ENCODE results near the gene RPS6KA5. TPM values are rescaled to one million over a fixed set of nuclear protein-coding genes. Genes with fewer than 3 reads are reported as not detected.
"Not testable (repeated sequence)": the region's sequence is repeated elsewhere in the genome, so short reads cannot be mapped to it uniquely, and the experiment has no call there.

Gene RPS6KA5
- total RNA-seq, result 8.0 TPM
- long read RNA-seq, full-length matches to known transcripts, result 15 of 20 reads
- long read RNA-seq, partial matches to known transcripts, result 1 of 20 reads
- long read RNA-seq, other reads (novel, unspliced or antisense), result 4 of 20 reads

- H3K36me3 ChIP-seq, result no peaks in the 10 kb centered on the region
- H3K4me1 ChIP-seq, result peaks cover 18% of the 10 kb centered on the region
- H3K27ac ChIP-seq, result peak within 1 kb of the TSS; percentile 98
- ATAC-seq (peak; percentile 96), DNase-seq (peak; percentile 100)
- H3K9me3 ChIP-seq, result no peaks in the 10 kb centered on the region
- intact Hi-C loops (cut with DNase I), result no loop called here
- TF ChIP-seq, protein P1, sequence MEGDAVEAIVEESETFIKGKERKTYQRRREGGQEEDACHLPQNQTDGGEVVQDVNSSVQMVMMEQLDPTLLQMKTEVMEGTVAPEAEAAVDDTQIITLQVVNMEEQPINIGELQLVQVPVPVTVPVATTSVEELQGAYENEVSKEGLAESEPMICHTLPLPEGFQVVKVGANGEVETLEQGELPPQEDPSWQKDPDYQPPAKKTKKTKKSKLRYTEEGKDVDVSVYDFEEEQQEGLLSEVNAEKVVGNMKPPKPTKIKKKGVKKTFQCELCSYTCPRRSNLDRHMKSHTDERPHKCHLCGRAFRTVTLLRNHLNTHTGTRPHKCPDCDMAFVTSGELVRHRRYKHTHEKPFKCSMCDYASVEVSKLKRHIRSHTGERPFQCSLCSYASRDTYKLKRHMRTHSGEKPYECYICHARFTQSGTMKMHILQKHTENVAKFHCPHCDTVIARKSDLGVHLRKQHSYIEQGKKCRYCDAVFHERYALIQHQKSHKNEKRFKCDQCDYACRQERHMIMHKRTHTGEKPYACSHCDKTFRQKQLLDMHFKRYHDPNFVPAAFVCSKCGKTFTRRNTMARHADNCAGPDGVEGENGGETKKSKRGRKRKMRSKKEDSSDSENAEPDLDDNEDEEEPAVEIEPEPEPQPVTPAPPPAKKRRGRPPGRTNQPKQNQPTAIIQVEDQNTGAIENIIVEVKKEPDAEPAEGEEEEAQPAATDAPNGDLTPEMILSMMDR (IDR thresholded peaks at IDR 0.05), result peak; percentile 10
- H3K4me3 ChIP-seq, result peak within 1 kb of the TSS; percentile 85
- no peaks in the 10 kb centered on the region for H3K27me3 ChIP-seq
These were observed at the start of gene RPS6KA5 for GRCh38 chr14:91060351-91061055. Gene RPS6KA5, minus strand, starts transcription at chr14:91060641. Its CDS starts 207 bp downstream, at chr14:91060434.

DNA sequence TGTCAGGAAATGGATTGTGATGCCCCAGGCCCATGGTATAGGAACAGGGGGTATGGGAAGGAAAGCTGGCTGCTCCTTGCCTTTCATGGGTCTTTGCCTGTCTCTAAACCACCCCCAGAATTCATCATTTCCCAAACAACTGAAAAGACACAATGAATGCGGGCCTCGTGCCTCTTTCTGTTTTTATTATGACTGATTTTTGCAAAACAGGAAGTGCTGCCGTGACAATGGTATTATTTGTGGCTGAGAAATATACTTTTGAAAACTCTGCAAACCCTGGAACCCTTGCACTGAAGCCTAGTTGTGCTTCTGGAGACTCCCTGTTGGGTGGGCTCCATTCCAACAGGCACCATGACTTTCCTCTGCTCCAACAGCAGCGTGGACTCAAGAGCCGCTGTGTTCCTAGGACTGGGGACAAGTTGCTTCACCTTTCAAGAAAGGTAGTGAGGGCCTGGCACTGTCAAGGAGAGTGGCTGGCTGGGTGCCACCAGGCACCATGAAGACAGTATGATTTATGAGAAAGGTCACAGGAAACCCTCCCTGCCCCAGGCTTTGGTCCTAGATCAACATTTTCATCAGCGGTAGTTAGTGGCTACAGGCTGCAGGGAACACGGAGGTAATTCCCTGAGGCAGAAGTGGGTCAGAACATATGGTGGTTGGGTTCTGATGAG is 48.6 kb upstream of the RPS6KA5 start:
- H3K27ac ChIP-seq, result peak overlapping the region; percentile 31
- TF ChIP-seq, protein P1 (IDR thresholded peaks at IDR 0.05), result no peak
- intact Hi-C loops (cut with DNase I), result no loop called here
- no peaks in the 10 kb centered on the region for H3K9me3 ChIP-seq
- H3K27me3 ChIP-seq, result no peaks in the 10 kb centered on the region
- no peak for ATAC-seq
- H3K4me3 ChIP-seq, result no peak overlapping the region
- peaks cover 22% of the 10 kb centered on the region for H3K4me1 ChIP-seq
- peak; percentile 67 for DNase-seq
- H3K36me3 ChIP-seq, result no peaks in the 10 kb centered on the region

DNA sequence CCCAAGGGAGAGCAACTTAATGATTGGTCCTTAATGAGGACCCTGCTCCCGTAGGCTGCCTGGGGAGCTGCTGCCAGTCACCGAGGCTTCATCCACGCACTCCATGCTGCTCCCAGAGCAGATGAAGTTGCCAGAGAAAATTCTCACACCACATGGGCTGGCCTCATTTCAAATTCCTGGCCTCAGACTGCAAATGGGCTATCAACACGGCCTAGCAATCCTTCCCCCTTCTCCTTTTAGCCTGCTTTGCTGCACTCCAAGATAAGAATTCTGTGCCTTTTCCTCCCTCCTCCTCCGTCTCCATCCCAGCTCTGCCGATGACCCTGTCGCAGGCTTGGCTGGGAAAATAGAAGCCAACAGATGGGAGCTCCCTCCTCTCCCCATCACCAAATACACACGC is 42.7 kb upstream of the RPS6KA5 start:
- intact Hi-C loops (cut with DNase I), result no loop called here
- Histone ChIP-seq H3K9me3 (no peaks in the 10 kb centered on the region), H3K4me3 (no peak overlapping the region), H3K4me1 (no peaks in the 10 kb centered on the region), H3K27me3 (no peaks in the 10 kb centered on the region), H3K36me3 (no peaks in the 10 kb centered on the region), H3K27ac (no peak overlapping the region)
- no peak for ATAC-seq
- TF ChIP-seq, protein P1 (IDR thresholded peaks at IDR 0.05), result no peak
- DNase-seq, result no peak

GRCh38 chr14:91100102-91100501 is 39.7 kb upstream of the RPS6KA5 start:
- intact Hi-C loops (cut with DNase I), result no loop called here
- H3K4me1 ChIP-seq, result no peaks in the 10 kb centered on the region
- no peaks in the 10 kb centered on the region for H3K36me3 ChIP-seq
- DNase-seq, result no peak
- no peak overlapping the region for H3K27ac ChIP-seq
- no peaks in the 10 kb centered on the region for H3K9me3 ChIP-seq
- H3K27me3 ChIP-seq, result no peaks in the 10 kb centered on the region
- TF ChIP-seq, protein P1 (IDR thresholded peaks at IDR 0.05), result no peak
- no peak for ATAC-seq
- H3K4me3 ChIP-seq, result no peak overlapping the region

DNA sequence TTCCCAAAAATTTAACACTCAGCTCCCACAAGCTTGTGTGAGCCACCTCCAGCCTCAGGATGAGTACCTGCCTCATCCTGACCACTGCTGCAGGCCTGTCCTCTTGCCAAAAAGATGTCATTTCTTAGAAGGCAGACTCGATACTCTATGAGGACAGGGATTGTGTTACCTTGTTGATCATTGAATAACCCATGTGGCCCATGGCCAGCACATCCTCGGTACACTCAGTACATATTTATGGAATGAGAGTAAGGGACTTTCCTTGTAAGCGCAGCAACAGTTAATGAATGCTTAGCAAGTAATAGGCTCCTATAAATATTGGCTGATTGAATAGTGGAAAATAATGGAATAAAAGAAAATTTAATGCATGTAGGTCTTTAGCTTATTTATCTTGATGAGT is 38.1 kb upstream of the RPS6KA5 start:
- H3K4me1 ChIP-seq, result no peaks in the 10 kb centered on the region
- no peak for DNase-seq
- ATAC-seq, result no peak
- TF ChIP-seq, protein P1 (IDR thresholded peaks at IDR 0.05), result no peak
- H3K9me3 ChIP-seq, result no peaks in the 10 kb centered on the region
- H3K27me3 ChIP-seq, result no peaks in the 10 kb centered on the region
- H3K4me3 ChIP-seq, result no peak overlapping the region
- intact Hi-C loops (cut with DNase I), result no loop called here
- H3K27ac ChIP-seq, result no peak overlapping the region
- H3K36me3 ChIP-seq, result no peaks in the 10 kb centered on the region

- intact Hi-C loops (cut with DNase I); H3K27ac ChIP-seq; H3K4me1 ChIP-seq; H3K4me3 ChIP-seq; H3K27me3 ChIP-seq; DNase-seq; H3K9me3 ChIP-seq; H3K36me3 ChIP-seq; ATAC-seq: not testable (repeated sequence)
These were observed 37.2 kb upstream of the RPS6KA5 start for GRCh38 chr14:91097657-91098056.
